Epidermal melanocyte (primary cell): ENCODE measurements around the gene TPPP2.
"Not testable (repeated sequence)": the region's sequence is repeated elsewhere in the genome, so short reads cannot be mapped to it uniquely, and the experiment has no call there.

Experiments
- DNase-seq: peaks from one replicate; pipeline ENCODE4 v3.0.0; 2011; ENCODE audit warnings: low spot score; ENCODE audit not compliant: insufficient read length

The TPPP2 gene

DNA sequence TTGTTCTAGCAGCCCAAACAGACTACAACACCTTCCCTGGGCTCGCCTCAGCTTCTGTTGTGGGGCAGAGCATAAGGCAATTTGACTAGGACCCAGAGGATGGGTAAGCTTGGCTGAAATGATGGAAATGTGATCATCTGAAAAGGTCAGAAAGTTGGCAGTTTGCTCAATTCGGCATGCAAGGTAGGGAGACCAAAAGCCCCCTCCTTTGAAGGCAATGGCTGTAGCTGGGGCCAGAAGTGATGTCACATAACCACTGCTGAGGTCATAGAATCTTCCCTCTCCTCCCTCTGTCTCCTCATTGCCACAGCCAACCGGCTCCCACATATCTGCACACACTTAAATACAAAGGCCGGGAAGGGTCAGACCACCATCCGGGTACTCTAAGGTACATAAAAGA lies at the start of gene TPPP2:
TPPP2 (plus strand) TSS at position 301 of the 400 bp plus-strand sequence. CDS start 365 bp downstream, outside the sequence.
- no peak for DNase-seq

DNA sequence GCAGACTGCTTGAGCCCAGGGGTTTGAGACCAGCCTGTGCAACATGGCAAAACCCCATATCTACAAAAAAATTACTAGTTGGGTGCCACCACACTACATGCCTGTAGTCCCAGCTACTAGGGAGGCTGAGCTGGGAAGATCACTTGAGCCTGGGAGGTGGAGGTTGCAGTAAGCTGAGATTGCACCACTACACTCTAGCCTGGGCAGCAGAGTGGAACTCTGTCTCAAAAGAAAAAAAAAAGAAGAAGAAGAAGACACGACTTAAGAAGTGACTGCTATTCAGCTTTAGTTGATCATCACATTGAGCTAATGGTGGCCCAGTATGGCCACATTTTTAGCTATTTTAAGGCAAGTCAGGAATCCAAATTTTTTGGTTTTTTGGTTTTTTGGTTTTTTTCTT lies 49.1 kb upstream of the TPPP2 start:
- DNase-seq: no peak

DNA sequence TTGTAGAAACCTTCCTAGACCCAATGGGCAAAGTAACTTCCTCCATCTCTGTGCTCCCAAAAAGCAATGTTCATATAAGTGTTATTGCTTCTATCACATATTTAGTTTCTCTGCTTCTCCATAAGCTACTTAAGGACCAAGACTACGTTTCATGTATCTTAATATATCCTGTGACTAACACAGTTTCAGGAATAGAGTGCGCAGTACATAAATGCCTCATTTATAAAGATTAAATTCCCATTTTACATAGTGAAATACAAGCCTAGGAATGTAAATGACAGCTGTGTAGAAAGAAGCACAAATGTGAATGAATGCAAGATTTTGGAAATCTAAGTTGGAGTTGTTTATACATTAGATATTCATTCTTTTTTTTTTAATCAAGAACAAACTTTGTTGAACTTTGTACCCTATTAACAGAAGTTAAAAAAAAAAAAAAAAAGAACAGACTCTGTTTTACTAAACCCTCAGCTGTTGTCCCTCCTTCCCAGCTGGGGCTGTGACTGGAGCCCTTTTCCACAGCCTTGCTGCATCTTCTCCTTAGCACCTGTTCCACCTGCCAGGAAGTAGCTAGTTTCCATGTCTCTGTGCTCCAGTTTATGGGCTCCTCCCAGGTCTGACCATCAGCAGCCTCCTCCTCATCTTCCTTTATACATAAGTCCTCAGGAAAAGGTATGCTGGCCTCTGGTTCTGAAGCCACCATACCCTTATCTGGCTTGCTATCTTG lies 47.2 kb upstream of the TPPP2 start:
- DNase-seq: no peak

DNA sequence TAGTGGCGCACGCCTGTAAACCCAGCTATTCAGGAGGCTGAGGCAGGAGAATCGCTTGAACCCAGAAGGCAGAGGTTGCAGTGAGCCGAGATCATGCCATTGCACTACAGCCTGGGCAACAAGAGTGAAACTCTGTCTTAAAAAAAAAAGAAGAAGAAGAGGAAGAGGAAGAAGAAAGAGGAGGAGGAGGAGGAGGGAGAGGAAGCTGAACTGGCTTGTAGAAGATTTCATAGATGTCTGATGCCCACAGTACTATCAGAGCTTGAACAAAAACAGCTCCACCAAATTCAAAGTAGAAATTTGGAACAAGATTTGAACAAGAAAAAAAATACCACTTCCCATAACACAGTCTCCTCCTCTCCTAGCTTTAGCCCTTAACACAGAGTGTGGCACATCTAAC lies 44.4 kb upstream of the TPPP2 start:
- not testable (repeated sequence) for DNase-seq

DNA sequence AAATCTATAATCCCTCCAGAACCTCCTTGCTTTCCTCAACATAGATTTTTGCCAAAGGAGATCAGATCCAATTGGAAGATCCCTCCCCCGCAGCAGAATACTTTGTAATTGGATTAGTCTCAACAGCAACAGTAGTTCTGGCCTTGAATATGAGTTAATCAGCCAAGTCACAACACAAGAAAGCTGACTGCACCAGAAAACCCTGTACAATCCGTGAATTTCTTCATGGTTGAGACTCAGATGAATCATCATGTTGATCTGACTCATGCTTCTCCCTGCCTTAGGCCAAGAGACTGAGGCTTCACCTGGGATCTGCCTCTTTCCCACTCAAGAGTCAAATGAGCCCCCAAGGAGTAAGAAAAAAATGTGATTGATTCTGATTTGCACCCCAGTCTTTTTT lies 43.2 kb upstream of the TPPP2 start:
- DNase-seq: no peak

GRCh38 chr14:20988717-20989470 lies 41.1 kb upstream of the TPPP2 start:
- no peak for DNase-seq

- DNase-seq: no peak
These were observed 40.6 kb upstream of the TPPP2 start for GRCh38 chr14:20989471-20989786.

GRCh38 chr14:20989787-20990600 lies 40.0 kb upstream of the TPPP2 start, which contains the start of gene METTL17:
TSS of gene METTL17 (plus strand) at chr14:20989980. CDS start at chr14:20990003, 23 bp downstream.
- peak; percentile 89 for DNase-seq

DNA sequence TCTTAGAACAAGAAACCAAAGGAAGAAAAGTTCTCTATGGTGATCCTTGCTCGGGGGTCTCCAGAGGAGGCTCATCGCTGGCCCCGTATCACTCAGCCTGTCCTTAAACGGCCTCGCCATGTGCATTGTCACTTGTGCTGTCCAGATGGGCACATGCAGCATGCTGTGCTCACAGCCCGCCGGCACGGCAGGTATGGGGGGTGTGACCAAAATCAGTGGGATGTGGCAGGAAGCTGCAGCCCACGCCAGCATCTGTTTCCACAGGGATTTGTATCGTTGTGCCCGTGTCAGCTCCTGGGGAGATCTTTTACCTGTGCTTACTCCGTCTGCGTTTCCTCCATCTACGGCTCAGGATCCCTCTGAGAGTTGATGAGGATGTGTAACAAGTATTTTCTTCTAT lies 33.5 kb upstream of the TPPP2 start:
- no peak for DNase-seq

DNA sequence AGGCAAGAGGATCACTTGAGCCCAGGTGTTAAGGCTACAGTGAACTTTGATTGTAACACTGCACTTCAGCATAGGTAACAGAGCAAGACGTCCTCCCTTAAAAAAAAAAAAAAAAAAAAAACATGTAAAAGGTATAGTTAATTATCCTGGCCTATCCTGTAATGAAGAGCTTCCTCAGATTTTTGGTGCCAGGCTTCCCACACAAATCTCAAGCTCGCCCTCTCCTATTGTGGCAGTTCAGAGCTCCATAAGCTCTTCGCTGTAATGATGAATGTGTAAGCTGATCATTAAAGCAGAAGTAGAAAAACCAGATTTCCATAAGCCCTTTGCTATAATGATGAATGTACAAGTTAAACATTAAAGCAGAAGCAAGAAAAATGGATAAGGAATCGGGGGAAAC lies 32.9 kb upstream of the TPPP2 start:
- DNase-seq: no peak

DNA sequence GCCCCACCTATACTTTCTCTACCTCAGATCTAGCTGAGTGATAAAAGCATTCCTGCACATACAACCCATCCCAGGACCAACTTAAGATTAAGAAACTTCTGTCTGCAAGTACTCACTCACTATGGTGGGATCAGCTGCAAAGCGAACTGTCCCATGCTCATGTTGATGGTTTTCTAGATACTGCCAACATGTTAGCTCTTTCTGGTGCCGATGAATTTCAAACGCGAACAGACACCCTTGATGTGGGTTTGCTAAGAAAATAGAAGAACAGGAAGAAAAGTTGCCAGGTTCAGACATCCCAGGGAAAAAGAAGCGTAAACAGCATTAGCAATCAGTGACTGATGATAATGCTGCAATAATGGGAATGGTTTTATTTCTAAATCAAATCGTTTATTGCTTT lies 32.5 kb upstream of the TPPP2 start:
- no peak for DNase-seq

DNA sequence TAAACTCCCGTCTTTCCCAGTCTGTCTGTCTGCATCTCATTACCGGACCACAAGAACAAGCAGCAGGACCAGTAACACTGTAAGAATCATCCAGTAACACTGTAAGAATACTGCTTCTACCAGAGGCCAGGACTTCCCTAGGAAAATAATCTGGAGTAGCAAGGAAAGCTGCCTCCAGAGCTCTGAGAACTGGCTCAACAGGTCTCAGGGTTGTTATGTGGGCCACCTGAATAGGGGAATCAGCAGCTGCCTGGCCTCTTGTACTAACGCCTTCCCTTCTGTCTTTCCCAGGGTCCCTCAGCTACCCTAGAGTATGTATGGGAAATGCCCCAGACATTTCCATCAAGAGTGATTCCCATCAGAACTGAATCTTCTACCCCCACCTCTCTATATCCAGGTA lies 31.9 kb upstream of the TPPP2 start:
- DNase-seq: no peak

GRCh38 chr14:20998674-20999366 lies 31.2 kb upstream of the TPPP2 start, which contains the start of gene SLC39A2:
TSS of gene SLC39A2 (plus strand) at chr14:20999293. CDS start at chr14:20999447, 154 bp downstream.
- no peak for DNase-seq

GRCh38 chr14:20999591-20999990 lies 30.4 kb upstream of the TPPP2 start:
- DNase-seq: no peak

DNA sequence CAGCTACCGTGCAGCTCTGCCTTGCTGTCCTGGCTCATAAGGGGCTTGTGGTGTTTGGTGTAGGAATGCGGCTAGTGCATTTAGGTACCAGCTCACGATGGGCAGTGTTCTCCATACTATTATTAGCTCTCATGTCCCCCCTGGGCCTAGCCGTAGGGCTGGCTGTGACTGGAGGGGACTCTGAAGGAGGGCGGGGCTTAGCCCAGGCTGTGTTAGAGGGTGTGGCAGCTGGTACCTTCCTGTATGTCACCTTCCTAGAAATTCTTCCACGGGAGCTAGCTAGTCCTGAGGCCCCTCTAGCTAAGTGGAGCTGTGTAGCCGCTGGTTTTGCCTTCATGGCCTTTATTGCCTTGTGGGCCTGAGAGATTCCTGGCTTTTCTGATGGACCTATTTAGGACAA lies 28.8 kb upstream of the TPPP2 start:
- DNase-seq: no peak

GRCh38 chr14:21003788-21004346 lies 26.1 kb upstream of the TPPP2 start:
- DNase-seq: no peak

- not testable (repeated sequence) for DNase-seq
These were observed 20.3 kb upstream of the TPPP2 start for GRCh38 chr14:21009721-21010120.

DNA sequence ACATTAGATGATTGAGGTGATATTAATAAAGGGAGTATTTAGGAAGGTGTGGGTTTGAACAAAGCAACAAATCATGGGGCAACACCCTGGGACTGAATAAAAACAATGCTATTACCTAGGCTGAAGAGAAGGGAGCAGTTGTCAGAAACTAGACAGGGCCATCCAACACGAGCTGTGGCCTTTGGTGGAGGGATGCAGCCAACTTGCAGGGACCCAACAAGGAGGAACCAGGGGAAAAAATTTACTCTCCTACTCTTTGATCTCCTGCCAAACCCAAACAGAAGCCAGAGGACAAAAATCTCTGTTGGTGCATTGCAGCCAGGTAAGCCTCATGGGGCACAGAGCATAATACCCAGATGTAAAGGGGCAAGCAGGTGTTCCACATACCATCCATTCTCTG lies 18.9 kb upstream of the TPPP2 start:
- no peak for DNase-seq

- DNase-seq: peak; percentile 85
These were observed 15.2 kb upstream of the TPPP2 start for GRCh38 chr14:21014761-21015190.

DNA sequence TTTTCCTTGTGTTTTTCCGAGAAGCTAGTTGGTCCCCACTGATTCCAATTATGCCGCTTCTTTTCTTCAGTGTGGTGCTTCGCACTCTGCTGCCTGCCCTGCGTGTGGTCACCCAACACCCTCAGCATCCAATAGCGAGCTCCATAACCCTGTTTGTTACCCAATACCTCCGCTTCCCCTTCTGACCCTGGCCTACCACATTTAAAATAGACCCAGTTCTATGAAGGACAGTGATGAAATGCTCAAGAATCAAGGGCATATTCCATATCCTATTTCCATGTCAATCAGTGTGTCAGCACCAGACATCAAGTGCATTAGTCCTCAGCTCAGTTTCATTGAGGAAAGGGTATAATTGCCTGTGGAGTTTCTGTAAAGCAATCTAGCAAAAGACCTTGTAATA lies 14.7 kb upstream of the TPPP2 start:
- DNase-seq: no peak
